GM12875 (cell line): ENCODE data around the gene ZNF579.

ENCODE experiments used
- H3K4me3 ChIP-seq: one replicate; pipeline ENCODE4 v1.5.1; 2011; ENCODE audit warnings: low read depth, low read length, control low read depth
- CTCF ChIP-seq: IDR thresholded peaks from 2 replicates; pipeline ENCODE4 v1.5.1; 2011; ENCODE audit warnings: low read depth, mild to moderate bottlenecking, control low read depth, inconsistent platforms, low read length, moderate library complexity, borderline replicate concordance; ENCODE audit not compliant: insufficient read depth

Gene ZNF579

GRCh38 chr19:55567708-55568328 lies 12.8 kb downstream of the ZNF579 start:
- H3K4me3 ChIP-seq, result no peak overlapping the region
- TF ChIP-seq CTCF, result no peak

DNA sequence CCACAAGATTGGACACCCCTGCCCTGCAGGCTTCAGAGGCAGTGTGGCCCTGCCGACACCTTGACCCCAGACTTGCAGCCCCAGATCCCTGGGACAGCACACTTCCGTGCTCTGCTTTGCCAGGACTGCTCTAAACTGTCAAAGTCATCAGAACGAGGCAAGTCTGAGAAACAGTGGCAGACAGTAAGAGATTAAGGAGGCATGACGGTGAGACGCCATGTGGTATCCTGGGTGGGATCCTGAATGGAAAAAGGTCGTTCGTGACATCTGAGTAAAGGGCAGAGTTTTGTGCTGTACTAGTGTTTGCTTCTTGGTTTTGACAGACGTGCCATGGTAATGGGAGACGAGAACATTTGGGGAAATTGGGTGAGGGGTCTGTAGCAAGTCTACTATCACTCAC lies 13.8 kb downstream of the ZNF579 start:
- no peak for TF ChIP-seq CTCF
- no peak overlapping the region for H3K4me3 ChIP-seq

DNA sequence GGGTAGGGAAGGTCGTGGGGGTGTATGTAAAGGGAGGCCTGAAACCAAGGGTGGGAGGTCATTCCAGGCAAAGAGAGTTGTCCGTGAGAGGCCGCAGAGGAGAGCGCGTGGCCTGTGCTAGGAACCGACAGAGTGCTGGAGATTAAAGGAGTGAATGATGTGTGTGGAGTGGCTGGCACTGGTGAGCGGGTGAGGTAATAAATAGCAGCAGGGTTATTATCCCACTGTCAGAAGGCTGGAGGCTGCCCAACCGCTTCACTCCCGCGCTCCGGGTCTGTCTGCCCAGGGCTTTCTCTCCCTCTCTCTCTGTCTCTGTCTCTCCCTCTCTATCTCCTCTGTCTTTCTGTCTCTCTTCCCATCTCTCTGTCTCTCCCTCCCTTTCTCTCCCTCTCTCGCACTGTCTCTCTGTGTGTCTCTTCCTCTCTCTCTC lies 17.4 kb downstream of the ZNF579 start:
- H3K4me3 ChIP-seq, result no peak overlapping the region
- no peak for TF ChIP-seq CTCF

DNA sequence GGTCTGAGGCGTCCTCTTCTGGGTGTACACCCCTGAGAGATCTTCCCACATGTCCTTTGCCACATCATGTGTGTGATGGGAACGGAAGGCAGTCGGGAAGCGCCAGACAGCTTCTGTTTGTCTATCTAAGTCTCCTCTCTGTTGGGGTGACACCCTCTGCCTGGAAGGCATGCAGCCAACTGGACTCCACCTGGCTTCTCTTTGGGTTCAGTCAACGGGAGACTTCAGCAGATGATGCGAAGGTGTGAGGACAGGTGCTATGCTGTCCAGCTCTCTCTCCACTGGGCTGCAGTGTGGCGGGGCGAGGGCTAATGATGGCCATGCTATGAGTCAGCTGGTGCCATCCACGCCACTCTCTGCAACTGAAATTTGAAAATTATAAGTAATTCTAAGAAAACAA lies 21.0 kb downstream of the ZNF579 start:
- H3K4me3 ChIP-seq, result no peak overlapping the region
- no peak for TF ChIP-seq CTCF

GRCh38 chr19:55554741-55555152 lies 25.9 kb downstream of the ZNF579 start:
- TF ChIP-seq CTCF, result no peak
- no peak overlapping the region for H3K4me3 ChIP-seq

GRCh38 chr19:55554302-55554701 lies 26.3 kb downstream of the ZNF579 start:
- TF ChIP-seq CTCF, result no peak
- H3K4me3 ChIP-seq, result no peak overlapping the region

DNA sequence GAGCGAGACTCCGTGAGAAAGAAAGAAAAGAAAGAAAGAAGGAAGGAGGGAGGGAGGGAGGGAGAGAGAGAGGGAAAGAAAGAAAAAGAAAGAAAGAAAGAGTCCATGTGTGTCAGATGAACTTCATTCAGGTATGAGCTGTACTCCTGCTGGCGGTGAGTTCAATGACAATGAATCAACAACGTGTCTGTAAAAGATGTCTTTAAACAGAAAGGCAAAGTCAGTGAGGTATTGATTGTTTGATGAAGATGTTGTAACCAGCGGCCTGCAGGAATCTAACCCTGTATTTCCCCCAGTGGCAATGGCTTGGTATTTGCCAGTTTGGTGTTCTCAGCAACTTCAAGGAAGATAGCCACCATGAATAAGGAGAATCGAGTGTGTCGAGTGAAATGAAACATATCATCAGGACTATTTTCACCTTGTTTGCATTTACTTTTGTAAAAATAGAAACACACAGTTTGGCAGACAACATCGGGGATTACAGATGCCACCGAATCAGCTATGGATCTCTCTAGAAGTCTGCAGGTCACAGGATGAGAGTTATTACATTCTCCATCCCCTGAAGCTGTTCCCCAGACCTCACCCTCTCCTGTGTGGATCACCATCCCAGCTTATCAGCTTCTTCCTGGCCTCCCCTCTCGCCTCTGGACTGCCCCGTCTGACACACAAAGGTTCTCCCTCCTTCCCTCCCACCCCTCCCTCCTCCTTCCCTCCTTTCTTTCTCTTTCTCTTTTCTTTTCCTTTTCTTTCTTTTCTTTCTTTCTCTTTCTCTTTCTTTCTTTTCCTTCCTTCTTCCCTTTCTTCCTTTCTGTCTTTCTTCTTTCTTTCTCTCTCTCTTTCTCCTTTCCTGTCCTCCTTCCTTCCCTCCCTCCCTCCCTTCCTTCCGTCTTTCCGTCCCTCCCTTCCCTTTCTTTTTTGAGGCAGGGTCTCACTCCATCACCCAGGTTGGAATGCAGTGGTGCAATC lies 27.1 kb downstream of the ZNF579 start:
- no peak overlapping the region for H3K4me3 ChIP-seq

More for the DNA sequence above, 27.1 kb downstream of the ZNF579 start:
- TF ChIP-seq CTCF, result no peak
